Tibial artery (tissue), 4 donors: ENCODE measurements around the gene PCDHA1.
A peak's percentile ranks its signal among the peaks of the same experiment; 100 is the strongest.
"Not testable (repeated sequence)": the region's sequence is repeated elsewhere in the genome, so short reads cannot be mapped to it uniquely, and the experiment has no call there.

Experiments used
- DNase-seq, 2 donors: peaks; one replicate each; pipeline ENCODE4 v3.0.0-alpha.2; 2019
- H3K27ac ChIP-seq, 2 donors: fragments of 200-600 bp; sonication (generic) in 1 of 2; 1 replicate in 1 of 2; 2 replicates in 1 of 2; pipeline ENCODE4 v1.5.1; 2018 to 2019; ENCODE audit warnings: mild to moderate bottlenecking in 1 of 2
- H3K27me3 ChIP-seq, 2 donors: fragments of 200-600 bp; sonication (generic) in 1 of 2; one replicate each; pipeline versions ENCODE4 v1.5.1 to v1.6.0; 2016 to 2019
- H3K36me3 ChIP-seq, 3 donors: fragments of 200-600 bp; sonication (generic) in 2 of 3; one replicate each; pipeline ENCODE4 v1.5.1; 2016 to 2019; ENCODE audit warnings: mild to moderate bottlenecking in 2 of 3
- H3K4me1 ChIP-seq, 4 donors: fragments of 200-600 bp; sonication (generic) in 2 of 4; 1 replicate in 3 of 4; 2 replicates in 1 of 4; pipeline ENCODE4 v1.5.1; 2016 to 2019
- H3K4me3 ChIP-seq, 2 donors: fragments of 200-600 bp; sonication (generic) in 1 of 2; 1 replicate in 1 of 2; 2 replicates in 1 of 2; pipeline ENCODE4 v1.5.1; 2018 to 2019; ENCODE audit warnings: mild to moderate bottlenecking in 2 of 2
- H3K9me3 ChIP-seq, 3 donors: fragments of 200-600 bp; sonication (generic) in 1 of 3; one replicate each; pipeline ENCODE4 v1.5.1; 2016 to 2019
- CTCF ChIP-seq, 2 experiments: fragments of 200-600 bp in 1 of 2; fragments of 450-650 bp in 1 of 2; IDR thresholded peaks; one replicate each; pipeline ENCODE4 v1.5.1; 2017 to 2019; ENCODE audit warnings: antibody characterized with exemption in 2 of 2, mild to moderate bottlenecking in 1 of 2, moderate library complexity in 1 of 2
- intact Hi-C: fragments of 100-400 bp; cut with DNase I; formaldehyde crosslinking; loops from one replicate; pipeline ENCODE4 v1.15.0; 2023; ENCODE audit warnings: low total_unique reads

The PCDHA1 gene

GRCh38 chr5:140822281-140822629 lies 36.3 kb downstream of the PCDHA1 start:
- TF ChIP-seq CTCF (IDR thresholded peaks at IDR 0.05): no peak
- no peak overlapping the region for H3K27ac ChIP-seq
- intact Hi-C loops: no loop called here
- no peaks in the 10 kb centered on the region for H3K4me1 ChIP-seq
- no peaks in the 10 kb centered on the region for H3K36me3 ChIP-seq
- no peak for DNase-seq
- H3K4me3 ChIP-seq: no peak overlapping the region
- peaks cover 0 to 6% of the 10 kb centered on the region in 2 donors for H3K27me3 ChIP-seq
- peaks cover 0 to 42% (median 16%) of the 10 kb centered on the region in 3 donors for H3K9me3 ChIP-seq

- H3K27me3 ChIP-seq: peaks cover 0 to 10% of the 10 kb centered on the region in 2 donors
- peaks cover 0 to 44% (median 20%) of the 10 kb centered on the region in 3 donors for H3K9me3 ChIP-seq
- DNase-seq: not testable (repeated sequence)
Measured at GRCh38 chr5:140822969-140823368, 37.0 kb downstream of the PCDHA1 start.

GRCh38 chr5:140823475-140823874 lies 37.5 kb downstream of the PCDHA1 start:
- DNase-seq: no peak
- no peak for TF ChIP-seq CTCF (IDR thresholded peaks at IDR 0.05)
- intact Hi-C loops: no loop called here
- Histone ChIP-seq H3K27me3 (peaks cover 0 to 11% of the 10 kb centered on the region in 2 donors), H3K9me3 (peaks cover 0 to 47% (median 25%) of the 10 kb centered on the region in 3 donors), H3K4me3 (no peak overlapping the region), H3K27ac (no peak overlapping the region), H3K36me3 (no peaks in the 10 kb centered on the region), H3K4me1 (no peaks in the 10 kb centered on the region)

More at GRCh38 chr5:140822969-140823368, 37.0 kb downstream of the PCDHA1 start:
- H3K4me1 ChIP-seq, intact Hi-C loops, H3K4me3 ChIP-seq, H3K36me3 ChIP-seq, H3K27ac ChIP-seq: not testable (repeated sequence)

- Histone ChIP-seq H3K4me3 (peak within 1 kb of the TSS in 1 of 2 donors; percentile 15), H3K36me3 (no peaks in the 10 kb centered on the region), H3K27ac (no peak within 1 kb of the TSS), H3K27me3 (peaks cover 0 to 11% of the 10 kb centered on the region in 2 donors), H3K4me1 (no peaks in the 10 kb centered on the region), H3K9me3 (peaks cover 0 to 56% (median 37%) of the 10 kb centered on the region in 3 donors)
- no peak for TF ChIP-seq CTCF (IDR thresholded peaks at IDR 0.05)
- DNase-seq: no peak
- intact Hi-C loops: no loop called here
Measured at GRCh38 chr5:140827704-140828361, 41.9 kb downstream of the PCDHA1 start, which contains the start of gene PCDHA6. Gene PCDHA6 (plus strand): TSS chr5:140827960. CDS start chr5:140828092, 132 bp downstream.

- no peak for DNase-seq
- Histone ChIP-seq H3K27ac (no peak overlapping the region), H3K9me3 (peaks cover 0 to 57% (median 32%) of the 10 kb centered on the region in 3 donors), H3K4me1 (no peaks in the 10 kb centered on the region), H3K36me3 (no peaks in the 10 kb centered on the region), H3K4me3 (no peak overlapping the region), H3K27me3 (peaks cover 0 to 10% of the 10 kb centered on the region in 2 donors)
- intact Hi-C loops: no loop called here
- TF ChIP-seq CTCF (IDR thresholded peaks at IDR 0.05): no peak
Measured at GRCh38 chr5:140828362-140828737, 42.4 kb downstream of the PCDHA1 start.

- DNase-seq, H3K27me3 ChIP-seq, H3K4me3 ChIP-seq, H3K36me3 ChIP-seq, intact Hi-C loops, H3K27ac ChIP-seq, H3K4me1 ChIP-seq: not testable (repeated sequence)
- H3K9me3 ChIP-seq: peaks cover 0 to 63% (median 36%) of the 10 kb centered on the region in 3 donors
Measured at GRCh38 chr5:140829511-140830501, 43.9 kb downstream of the PCDHA1 start.
